Measurements from ENCODE around the gene SGTB. TPM values are rescaled to one million over a fixed set of nuclear protein-coding genes. Genes with fewer than 3 reads are reported as not detected.
"Not testable (repeated sequence)": the region's sequence is repeated elsewhere in the genome, so short reads cannot be mapped to it uniquely, and the experiment has no call there.

Gene SGTB
- total RNA-seq, 1 experiment from 2014 or later = 18.7 TPM

GRCh38 chr5:65695162-65695755, 26.6 kb downstream of the SGTB start:
- in situ Hi-C loops (cut with HindIII; ENCODE audit: low sequenced_read_pairs) = no loop called here
- DNase-seq (ENCODE audit: low spot score) = no peak

DNA sequence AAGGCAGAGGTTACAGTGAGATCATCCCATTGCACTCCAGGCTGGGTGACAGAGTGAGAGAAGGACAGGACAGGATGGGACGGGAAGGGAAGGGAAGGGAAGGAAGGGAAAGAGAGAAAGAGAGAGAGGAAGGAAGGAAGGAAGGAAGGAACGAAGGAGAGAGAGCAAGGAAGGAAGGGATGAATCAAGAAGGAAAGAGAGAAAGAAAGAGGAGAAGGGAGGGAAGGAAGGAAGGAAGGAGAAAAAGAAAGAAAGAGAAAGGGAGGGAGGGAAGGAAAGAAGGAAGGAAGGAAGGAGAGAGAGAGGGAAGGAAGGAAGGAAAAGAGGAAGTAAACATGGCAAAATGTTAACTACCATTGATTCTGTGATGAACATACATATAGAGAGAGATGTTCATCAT, 28.8 kb downstream of the SGTB start:
- in situ Hi-C loops (cut with HindIII; ENCODE audit: low sequenced_read_pairs) = no loop called here
- DNase-seq (ENCODE audit: low spot score) = no peak

DNA sequence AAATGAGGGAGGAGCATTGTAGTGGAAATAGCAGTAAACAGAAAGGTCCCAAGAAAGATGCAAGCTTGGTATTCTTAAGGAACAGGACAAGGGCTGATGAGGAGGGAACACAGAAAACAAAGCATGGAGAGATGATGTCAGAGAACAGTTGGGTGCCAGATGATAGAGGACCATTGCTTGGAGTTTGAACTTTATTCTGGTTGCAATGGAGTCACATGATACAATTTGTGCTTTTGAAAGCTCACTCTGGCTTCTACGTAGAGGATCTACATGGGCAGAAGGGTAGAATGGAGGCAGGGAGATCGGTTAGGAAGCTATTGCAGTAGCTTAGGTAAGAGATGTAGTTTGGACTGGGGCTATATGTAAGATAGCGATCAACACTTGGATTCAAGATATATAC, 39.8 kb downstream of the SGTB start:
- in situ Hi-C loops (cut with HindIII; ENCODE audit: low sequenced_read_pairs) = no loop called here
- DNase-seq (ENCODE audit: low spot score) = no peak

GRCh38 chr5:65676056-65676455, 45.9 kb downstream of the SGTB start:
- in situ Hi-C loops (cut with HindIII; ENCODE audit: low sequenced_read_pairs); DNase-seq (ENCODE audit: low spot score): not testable (repeated sequence)

DNA sequence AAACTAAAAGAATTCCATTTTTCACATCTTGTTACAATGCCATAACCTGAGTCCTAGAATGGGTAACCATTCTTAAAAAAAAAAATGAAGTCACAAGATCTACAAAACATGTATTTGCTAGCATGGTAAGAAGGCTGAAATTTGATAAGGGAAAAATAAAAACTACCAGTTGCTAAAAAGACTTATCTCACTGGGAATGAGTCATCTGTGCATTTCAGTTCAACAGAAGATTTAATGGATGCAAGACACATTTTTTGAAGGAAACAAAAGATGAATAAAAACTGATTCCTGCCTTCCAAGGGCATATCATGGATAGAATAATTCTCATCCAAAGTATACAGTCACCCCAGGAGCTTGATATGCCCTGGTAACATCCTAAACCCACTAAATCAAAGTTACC, 47.2 kb downstream of the SGTB start:
- no peak for DNase-seq (ENCODE audit: low spot score)
- in situ Hi-C loops (cut with HindIII; ENCODE audit: low sequenced_read_pairs) = no loop called here

DNA sequence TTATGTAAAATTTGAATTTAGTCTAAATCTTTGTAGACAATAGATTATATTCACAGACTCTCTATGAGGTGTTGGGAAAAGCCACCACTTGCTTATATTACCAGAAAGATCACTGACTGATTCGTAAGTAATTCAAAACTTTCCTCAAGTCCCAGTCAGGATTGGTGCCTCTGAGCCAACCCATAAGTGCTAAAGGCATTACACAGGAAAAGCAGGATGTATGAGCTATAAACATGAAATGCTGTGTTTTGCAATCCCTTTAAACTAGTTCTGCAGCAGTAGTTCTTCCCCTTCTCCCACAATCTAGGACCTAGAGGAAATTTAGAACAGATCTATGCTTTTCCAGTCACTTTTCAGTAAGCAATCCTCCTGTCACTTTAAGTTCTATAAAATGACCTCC, 49.1 kb downstream of the SGTB start:
- in situ Hi-C loops (cut with HindIII; ENCODE audit: low sequenced_read_pairs) = no loop called here
- no peak for DNase-seq (ENCODE audit: low spot score)

DNA sequence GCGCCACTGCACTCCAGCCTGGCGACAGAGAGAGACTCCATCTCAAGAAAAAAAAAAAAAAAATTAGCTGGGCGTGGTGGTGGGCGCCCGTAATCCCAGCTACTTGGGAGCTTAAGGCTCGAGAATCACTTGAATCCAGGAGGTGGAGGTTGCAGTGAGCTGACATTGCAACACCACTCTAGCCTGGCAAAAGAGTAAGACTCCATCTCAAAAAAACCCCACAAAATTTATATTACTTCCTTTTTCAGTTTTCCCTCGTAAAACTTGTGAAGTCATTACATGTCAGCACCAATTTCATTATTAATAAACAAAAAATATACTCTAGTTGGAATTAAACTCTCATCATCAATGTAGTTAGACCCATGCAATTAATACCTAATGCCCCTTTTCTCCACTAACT, 53.2 kb downstream of the SGTB start:
- no peak for DNase-seq (ENCODE audit: low spot score)
- in situ Hi-C loops (cut with HindIII; ENCODE audit: low sequenced_read_pairs) = no loop called here

- in situ Hi-C loops (cut with HindIII; ENCODE audit: low sequenced_read_pairs) = no loop called here
- peak; percentile 4 for DNase-seq (ENCODE audit: low spot score)
Measured at GRCh38 chr5:65663804-65664521, 57.9 kb downstream of the SGTB start.

GRCh38 chr5:65654713-65655112, 67.2 kb downstream of the SGTB start:
- DNase-seq (ENCODE audit: low spot score) = no peak
- in situ Hi-C loops (cut with HindIII; ENCODE audit: low sequenced_read_pairs) = no loop called here

DNA sequence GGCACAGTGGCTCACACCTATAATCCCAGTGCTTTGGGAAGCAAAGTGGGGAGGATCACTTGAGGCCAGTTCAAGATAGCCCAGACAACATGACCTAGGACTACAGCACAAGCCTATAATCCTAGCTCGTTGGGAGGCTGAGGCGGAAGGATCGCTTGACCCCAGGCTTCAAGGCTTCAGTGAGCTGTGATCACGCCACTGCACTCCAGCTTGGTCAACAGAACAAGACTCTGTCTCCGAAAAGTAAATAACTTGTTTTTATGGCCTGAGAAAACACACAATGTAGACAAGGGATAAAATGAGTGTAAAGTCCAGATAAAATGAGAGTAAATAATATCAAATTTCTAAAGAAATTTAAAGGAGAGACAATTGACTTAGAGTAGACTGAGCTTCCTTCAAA, 70.8 kb downstream of the SGTB start:
- in situ Hi-C loops (cut with HindIII; ENCODE audit: low sequenced_read_pairs) = no loop called here
- DNase-seq (ENCODE audit: low spot score) = no peak

GRCh38 chr5:65647941-65648340, 74.0 kb downstream of the SGTB start:
- DNase-seq (ENCODE audit: low spot score) = no peak
- in situ Hi-C loops (cut with HindIII; ENCODE audit: low sequenced_read_pairs) = no loop called here

- in situ Hi-C loops (cut with HindIII; ENCODE audit: low sequenced_read_pairs) = no loop called here
- no peak for DNase-seq (ENCODE audit: low spot score)
Measured at GRCh38 chr5:65646938-65647337, 75.0 kb downstream of the SGTB start.

GRCh38 chr5:65640240-65640639, 81.7 kb downstream of the SGTB start:
- in situ Hi-C loops (cut with HindIII; ENCODE audit: low sequenced_read_pairs) = no loop called here
- DNase-seq (ENCODE audit: low spot score) = no peak

DNA sequence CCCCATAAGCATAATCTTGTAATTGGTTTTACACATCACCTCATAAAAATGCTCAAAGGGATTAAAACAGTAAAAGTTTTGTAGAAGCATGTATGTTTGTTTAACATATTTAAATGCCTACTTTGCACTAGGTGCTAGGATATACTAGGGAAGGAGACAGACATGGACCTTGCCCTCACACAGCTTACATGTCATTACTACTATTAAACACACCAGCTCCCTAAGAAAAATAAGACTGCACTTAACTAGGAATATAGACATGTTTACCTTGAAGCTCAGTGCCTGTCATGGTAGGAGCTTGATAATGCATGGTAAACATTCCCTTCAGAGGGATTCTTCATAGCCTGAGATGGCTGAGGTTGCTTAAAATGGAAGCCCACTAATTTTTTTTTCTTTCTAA, 90.9 kb downstream of the SGTB start:
- in situ Hi-C loops (cut with HindIII; ENCODE audit: low sequenced_read_pairs) = no loop called here
- DNase-seq (ENCODE audit: low spot score) = no peak

DNA sequence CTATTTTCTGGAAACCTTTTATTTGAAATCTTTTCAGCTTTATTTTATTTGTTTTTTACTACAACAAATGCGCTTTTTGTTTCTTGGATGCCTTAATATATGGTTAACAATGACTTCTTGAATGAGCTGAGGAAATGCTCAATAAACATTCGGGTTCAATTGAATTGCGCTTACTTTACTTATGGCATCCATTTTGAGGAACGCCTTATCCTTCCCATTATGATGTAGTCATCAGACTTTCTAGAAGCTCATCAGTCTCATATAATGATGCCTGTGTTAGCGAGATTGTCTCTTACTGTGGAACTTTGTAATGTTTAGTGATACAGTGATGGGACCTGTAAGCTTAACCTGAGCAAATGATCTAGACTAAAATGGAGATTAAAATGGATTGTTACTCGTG, 96.2 kb downstream of the SGTB start:
- in situ Hi-C loops (cut with HindIII; ENCODE audit: low sequenced_read_pairs) = no loop called here
- no peak for DNase-seq (ENCODE audit: low spot score)

GRCh38 chr5:65624571-65625555, 97.0 kb downstream of the SGTB start, which contains the start of the genes SHLD3 and TRAPPC13:
TSS of gene SHLD3 (plus strand) at chr5:65625027. CDS start at chr5:65629588, 4,561 bp downstream.
TSS of gene TRAPPC13 (plus strand) at chr5:65625027. CDS start at chr5:65625061, 34 bp downstream.
- peak; percentile 92 for DNase-seq (ENCODE audit: low spot score)
- in situ Hi-C loops (cut with HindIII; ENCODE audit: low sequenced_read_pairs) = no loop called here

- DNase-seq (ENCODE audit: low spot score) = peak; percentile 94
- in situ Hi-C loops (cut with HindIII; ENCODE audit: low sequenced_read_pairs) = no loop called here
Measured at GRCh38 chr5:65624025-65624570, 97.8 kb downstream of the SGTB start, which contains the start of gene TRIM23. TSS of gene TRIM23 (minus strand) at chr5:65624333. CDS start at chr5:65624274, 59 bp downstream.

GRCh38 chr5:65623482-65623881, 98.4 kb downstream of the SGTB start:
- in situ Hi-C loops (cut with HindIII; ENCODE audit: low sequenced_read_pairs) = no loop called here
- no peak for DNase-seq (ENCODE audit: low spot score)

GRCh38 chr5:65621961-65622360, 99.9 kb downstream of the SGTB start:
- DNase-seq (ENCODE audit: low spot score); in situ Hi-C loops (cut with HindIII; ENCODE audit: low sequenced_read_pairs): not testable (repeated sequence)
